ENCODE results near the gene MAGEC2.

The MAGEC2 gene

DNA sequence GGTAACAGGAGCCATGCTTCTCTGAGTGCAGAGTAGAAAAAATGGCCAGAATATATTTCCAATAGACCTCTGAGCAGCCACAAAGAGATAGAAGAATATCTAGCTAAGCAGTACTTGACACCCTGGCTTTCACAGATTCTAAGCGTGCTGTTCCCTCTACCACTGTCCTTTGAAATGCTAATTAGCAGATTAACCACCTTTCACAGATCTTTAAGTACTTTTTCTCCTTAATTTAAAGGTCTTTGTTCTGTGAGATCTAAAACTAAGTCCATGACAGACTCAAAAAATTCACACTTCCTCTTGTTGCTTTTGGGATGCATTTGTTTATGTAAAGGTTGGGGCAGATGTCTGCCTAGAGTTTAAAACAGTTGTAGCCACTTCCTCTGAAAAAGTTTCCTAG lies 28.3 kb upstream of the MAGEC2 start:
- no peak for DNase-seq
- ChIA-PET POLR2A (no interaction called here), CTCF (no interaction called here)
- H3K36me3 ChIP-seq (ENCODE audit: control insufficient read depth in 4 of 4, insufficient read depth in 4 of 4, low read length in 3 of 4), result no peaks in the 10 kb centered on the region
- H3K27me3 ChIP-seq (replicated peaks in 2 of 5; ENCODE audit: control insufficient read depth in 4 of 5, insufficient read depth in 5 of 5, low read length in 4 of 5), result no peaks in the 10 kb centered on the region
- no peaks in the 10 kb centered on the region for H3K4me1 ChIP-seq (ENCODE audit: control extremely low read depth in 1 of 4, control insufficient read depth in 4 of 4, insufficient read depth in 4 of 4, low read length in 3 of 4)
- no peaks in the 10 kb centered on the region for H3K9me3 ChIP-seq (ENCODE audit: control extremely low read depth in 1 of 5, control insufficient read depth in 4 of 5, insufficient read depth in 2 of 5, low read depth in 1 of 5, low read length in 4 of 5)
- H3K27ac ChIP-seq (ENCODE audit: insufficient read depth in 1 of 2, low read depth in 1 of 2, low read length in 2 of 2, poor library complexity in 1 of 2, severe bottlenecking in 2 of 2), result no peak overlapping the region
- 25% methylated on average over 1 of the region's 1 CpG for WGBS (ENCODE audit: insufficient coverage)
- H3K4me3 ChIP-seq (ENCODE audit: control insufficient read depth in 1 of 7, extremely low read depth in 1 of 7, insufficient read depth in 4 of 7, low read depth in 2 of 7, low read length in 6 of 7), result no peak overlapping the region

DNA sequence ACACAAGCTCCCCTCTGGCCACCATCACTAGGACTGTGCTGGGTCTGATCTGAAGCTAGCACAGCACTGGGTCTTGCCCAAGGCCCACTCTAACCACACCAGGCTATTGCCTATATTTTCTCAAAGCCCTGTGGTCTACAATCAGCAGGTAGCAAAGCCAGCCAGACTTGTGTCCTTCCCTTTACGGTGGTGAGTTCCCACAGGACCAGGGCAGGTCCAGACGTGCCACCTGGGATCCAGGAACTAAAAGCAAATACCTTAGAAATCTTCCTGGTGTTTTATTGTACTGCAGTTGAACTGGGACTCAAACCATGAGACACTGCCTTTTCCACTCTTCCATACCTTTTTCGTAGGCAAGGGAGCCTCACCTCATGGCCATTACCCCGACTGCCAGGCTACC lies 9.0 kb upstream of the MAGEC2 start:
- Histone ChIP-seq H3K4me3 (ENCODE audit: control insufficient read depth in 1 of 7, extremely low read depth in 1 of 7, insufficient read depth in 4 of 7, low read depth in 2 of 7, low read length in 6 of 7) (no peak overlapping the region), H3K4me1 (ENCODE audit: control extremely low read depth in 1 of 4, control insufficient read depth in 4 of 4, insufficient read depth in 4 of 4, low read length in 3 of 4) (no peaks in the 10 kb centered on the region), H3K9me3 (ENCODE audit: control extremely low read depth in 1 of 5, control insufficient read depth in 4 of 5, insufficient read depth in 2 of 5, low read depth in 1 of 5, low read length in 4 of 5) (no peaks in the 10 kb centered on the region), H3K36me3 (ENCODE audit: control insufficient read depth in 4 of 4, insufficient read depth in 4 of 4, low read length in 3 of 4) (no peaks in the 10 kb centered on the region), H3K27ac (ENCODE audit: insufficient read depth in 1 of 2, low read depth in 1 of 2, low read length in 2 of 2, poor library complexity in 1 of 2, severe bottlenecking in 2 of 2) (no peak overlapping the region), H3K27me3 (replicated peaks in 2 of 5; ENCODE audit: control insufficient read depth in 4 of 5, insufficient read depth in 5 of 5, low read length in 4 of 5) (no peaks in the 10 kb centered on the region)
- ChIA-PET CTCF (no interaction called here), POLR2A (no interaction called here)
- 88% methylated on average over 4 of the region's 4 CpGs for WGBS (ENCODE audit: insufficient coverage)
- no peak for DNase-seq

DNA sequence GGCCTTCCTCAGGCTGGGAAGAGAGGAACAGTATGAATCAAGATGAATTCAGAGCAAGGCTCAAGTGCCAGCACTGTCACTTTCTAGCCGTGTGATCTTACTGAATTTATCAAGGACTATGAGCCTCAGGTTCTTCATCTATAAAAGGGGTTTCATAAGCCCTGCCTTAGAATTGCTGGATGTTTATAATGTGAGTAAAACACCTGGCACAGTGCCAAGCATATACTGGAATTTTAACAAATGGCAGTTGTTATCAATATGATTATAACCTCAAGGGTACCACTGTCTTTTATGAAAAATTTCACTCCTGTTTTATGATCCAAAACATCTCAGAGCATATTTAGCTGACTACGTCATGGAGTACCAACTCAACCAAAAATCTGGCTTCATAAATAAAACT lies 4.0 kb downstream of the MAGEC2 start:
- ChIA-PET CTCF (no interaction called here), POLR2A (no interaction called here)
- Histone ChIP-seq H3K36me3 (ENCODE audit: control insufficient read depth in 4 of 4, insufficient read depth in 4 of 4, low read length in 3 of 4) (no peaks in the 10 kb centered on the region), H3K27me3 (replicated peaks in 2 of 5; ENCODE audit: control insufficient read depth in 4 of 5, insufficient read depth in 5 of 5, low read length in 4 of 5) (no peaks in the 10 kb centered on the region), H3K4me3 (ENCODE audit: control insufficient read depth in 1 of 7, extremely low read depth in 1 of 7, insufficient read depth in 4 of 7, low read depth in 2 of 7, low read length in 6 of 7) (no peak overlapping the region), H3K27ac (ENCODE audit: insufficient read depth in 1 of 2, low read depth in 1 of 2, low read length in 2 of 2, poor library complexity in 1 of 2, severe bottlenecking in 2 of 2) (no peak overlapping the region), H3K9me3 (ENCODE audit: control extremely low read depth in 1 of 5, control insufficient read depth in 4 of 5, insufficient read depth in 2 of 5, low read depth in 1 of 5, low read length in 4 of 5) (no peaks in the 10 kb centered on the region), H3K4me1 (ENCODE audit: control extremely low read depth in 1 of 4, control insufficient read depth in 4 of 4, insufficient read depth in 4 of 4, low read length in 3 of 4) (no peaks in the 10 kb centered on the region)
- 100% methylated on average over 1 of the region's 2 CpGs for WGBS (ENCODE audit: insufficient coverage)
- no peak for DNase-seq

GRCh38 chrX:142186103-142186502 lies 19.0 kb downstream of the MAGEC2 start:
- Histone ChIP-seq H3K4me1 (ENCODE audit: control extremely low read depth in 1 of 4, control insufficient read depth in 4 of 4, insufficient read depth in 4 of 4, low read length in 3 of 4) (no peaks in the 10 kb centered on the region), H3K27me3 (replicated peaks in 2 of 5; ENCODE audit: control insufficient read depth in 4 of 5, insufficient read depth in 5 of 5, low read length in 4 of 5) (no peaks in the 10 kb centered on the region), H3K27ac (ENCODE audit: insufficient read depth in 1 of 2, low read depth in 1 of 2, low read length in 2 of 2, poor library complexity in 1 of 2, severe bottlenecking in 2 of 2) (no peak overlapping the region), H3K4me3 (ENCODE audit: control insufficient read depth in 1 of 7, extremely low read depth in 1 of 7, insufficient read depth in 4 of 7, low read depth in 2 of 7, low read length in 6 of 7) (no peak overlapping the region), H3K9me3 (ENCODE audit: control extremely low read depth in 1 of 5, control insufficient read depth in 4 of 5, insufficient read depth in 2 of 5, low read depth in 1 of 5, low read length in 4 of 5) (no peaks in the 10 kb centered on the region), H3K36me3 (ENCODE audit: control insufficient read depth in 4 of 4, insufficient read depth in 4 of 4, low read length in 3 of 4) (no peaks in the 10 kb centered on the region)
- DNase-seq, result no peak
- POLR2A ChIA-PET, result no interaction called here
- CTCF ChIA-PET, result no interaction called here
- WGBS (ENCODE audit: insufficient coverage), result 89% methylated on average over 1 of the region's 2 CpGs

DNA sequence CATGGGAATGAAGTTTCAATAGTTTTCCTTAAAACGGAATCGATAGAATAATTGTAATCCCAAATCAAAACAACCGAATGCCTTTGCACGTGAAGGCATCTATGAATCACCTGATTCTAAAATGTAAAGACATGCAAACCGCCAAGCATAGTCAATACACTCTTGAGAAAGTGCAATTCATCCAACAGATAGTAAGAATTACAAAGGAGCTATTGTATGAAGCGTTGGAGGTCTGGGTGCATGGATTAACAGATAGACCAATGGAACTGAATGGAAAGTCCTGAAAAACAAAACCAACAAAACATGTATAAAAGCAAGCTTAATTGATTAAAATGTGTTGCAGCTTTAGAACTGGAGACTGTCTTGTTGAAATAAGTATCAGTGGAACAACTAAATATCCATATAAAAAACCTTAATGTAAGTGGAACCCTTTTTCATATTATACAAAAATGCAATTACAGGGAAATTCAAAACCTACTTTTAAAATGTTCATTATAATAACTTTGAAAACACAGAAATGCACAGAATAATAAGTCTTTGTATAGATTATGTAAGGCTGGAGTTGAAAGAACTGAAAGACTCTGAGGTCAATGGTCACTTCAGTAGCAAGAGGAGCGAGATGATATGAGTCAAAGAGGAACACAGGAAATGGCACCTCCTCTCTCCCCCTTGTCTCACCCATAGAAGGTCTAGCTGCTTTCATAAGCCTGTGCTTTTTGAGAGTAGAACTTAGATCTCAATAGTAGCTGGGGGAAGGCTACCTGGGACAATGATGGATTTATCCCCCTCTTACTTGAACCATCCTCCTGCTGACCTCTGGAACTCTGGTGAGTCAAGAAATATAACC lies 20.1 kb downstream of the MAGEC2 start:
- DNase-seq, result no peak
- 89% methylated on average over 3 of the region's 7 CpGs for WGBS (ENCODE audit: insufficient coverage)
- no peak overlapping the region for H3K4me3 ChIP-seq (ENCODE audit: control insufficient read depth in 1 of 7, extremely low read depth in 1 of 7, insufficient read depth in 4 of 7, low read depth in 2 of 7, low read length in 6 of 7)
- no peaks in the 10 kb centered on the region for H3K4me1 ChIP-seq (ENCODE audit: control extremely low read depth in 1 of 4, control insufficient read depth in 4 of 4, insufficient read depth in 4 of 4, low read length in 3 of 4)
- H3K36me3 ChIP-seq (ENCODE audit: control insufficient read depth in 4 of 4, insufficient read depth in 4 of 4, low read length in 3 of 4), result no peaks in the 10 kb centered on the region
- POLR2A ChIA-PET, result no interaction called here
- H3K27ac ChIP-seq (ENCODE audit: insufficient read depth in 1 of 2, low read depth in 1 of 2, low read length in 2 of 2, poor library complexity in 1 of 2, severe bottlenecking in 2 of 2), result no peak overlapping the region
- H3K27me3 ChIP-seq (replicated peaks in 2 of 5; ENCODE audit: control insufficient read depth in 4 of 5, insufficient read depth in 5 of 5, low read length in 4 of 5), result no peaks in the 10 kb centered on the region
- no peaks in the 10 kb centered on the region for H3K9me3 ChIP-seq (ENCODE audit: control extremely low read depth in 1 of 5, control insufficient read depth in 4 of 5, insufficient read depth in 2 of 5, low read depth in 1 of 5, low read length in 4 of 5)
- CTCF ChIA-PET, result no interaction called here

- 76% methylated on average over 10 of the region's 10 CpGs for WGBS (ENCODE audit: insufficient coverage)
- ChIA-PET CTCF (no interaction called here), POLR2A (no interaction called here)
- Histone ChIP-seq H3K27ac (ENCODE audit: insufficient read depth in 1 of 2, low read depth in 1 of 2, low read length in 2 of 2, poor library complexity in 1 of 2, severe bottlenecking in 2 of 2) (no peak overlapping the region), H3K27me3 (replicated peaks in 2 of 5; ENCODE audit: control insufficient read depth in 4 of 5, insufficient read depth in 5 of 5, low read length in 4 of 5) (no peaks in the 10 kb centered on the region), H3K36me3 (ENCODE audit: control insufficient read depth in 4 of 4, insufficient read depth in 4 of 4, low read length in 3 of 4) (no peaks in the 10 kb centered on the region), H3K9me3 (ENCODE audit: control extremely low read depth in 1 of 5, control insufficient read depth in 4 of 5, insufficient read depth in 2 of 5, low read depth in 1 of 5, low read length in 4 of 5) (no peaks in the 10 kb centered on the region), H3K4me1 (ENCODE audit: control extremely low read depth in 1 of 4, control insufficient read depth in 4 of 4, insufficient read depth in 4 of 4, low read length in 3 of 4) (no peaks in the 10 kb centered on the region), H3K4me3 (ENCODE audit: control insufficient read depth in 1 of 7, extremely low read depth in 1 of 7, insufficient read depth in 4 of 7, low read depth in 2 of 7, low read length in 6 of 7) (no peak overlapping the region)
- no peak for DNase-seq
Observed at GRCh38 chrX:142156567-142156966, 48.5 kb downstream of the MAGEC2 start.
